HEK293T (cell line): ENCODE results near the gene HOXC9.

Experiments used
- FOXM1 ChIP-seq: fragments of 450-650 bp; IDR thresholded peaks from 2 replicates; pipeline ENCODE4 v1.6.1; 2017; ENCODE audit warnings: mild to moderate bottlenecking, borderline replicate concordance
- L3MBTL2 ChIP-seq: fragments of 450-650 bp; conservative IDR thresholded peaks from 2 replicates; pipeline ENCODE4 v1.6.1; 2016; ENCODE audit warnings: mild to moderate bottlenecking
- NFRKB ChIP-seq: fragments of 450-650 bp; IDR thresholded peaks from 2 replicates; pipeline ENCODE4 v1.6.1; 2016; ENCODE audit warnings: mild to moderate bottlenecking, moderate library complexity

DNA sequence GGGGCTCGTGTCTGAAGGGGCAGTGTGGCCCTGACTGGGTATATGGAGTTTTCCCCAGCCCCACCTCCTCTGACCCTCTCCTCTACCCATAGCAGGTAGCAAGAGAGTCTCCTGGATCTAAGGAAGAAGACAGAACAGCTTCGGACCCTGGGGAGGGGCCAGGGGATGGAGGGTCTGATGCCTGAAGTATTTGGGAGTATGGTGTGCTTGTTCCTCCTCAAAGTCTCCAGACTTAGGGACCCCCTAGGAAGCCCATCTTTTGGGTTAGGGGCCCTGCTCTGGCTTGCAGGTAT, 8.2 kb downstream of the HOXC9 start:
- TF ChIP-seq FOXM1, result no peak
- no peak for TF ChIP-seq L3MBTL2
- no peak for TF ChIP-seq NFRKB
